Small intestine (tissue), 7 donors: ENCODE data around the gene KIF2A. TPM values are rescaled to one million over a fixed set of nuclear protein-coding genes. Genes with fewer than 3 reads are reported as not detected.

Source experiments
- DNase-seq, 2 donors: peaks; one replicate each; pipeline versions ENCODE4 v3.0.0 to v3.0.0-alpha.2; 2013
- FAIRE-seq: peaks from 2 replicates; lab custom pipeline; 2012; peaks lifted over from hg19 to GRCh38; lab: Jason Lieb, UNC
- H3K27ac ChIP-seq, 3 donors: one replicate each; pipeline ENCODE4 v1.5.1; 2013; ENCODE audit warnings: low read length in 2 of 3, mild to moderate bottlenecking in 2 of 3, control low read depth in 1 of 3, inconsistent platforms in 1 of 3, low read depth in 1 of 3, moderate library complexity in 1 of 3
- H3K27me3 ChIP-seq, 3 donors: one replicate each; pipeline ENCODE4 v1.6.1; 2013; ENCODE audit warnings: low read length in 3 of 3, inconsistent platforms in 1 of 3; ENCODE audit not compliant: control insufficient read depth in 3 of 3, insufficient read depth in 3 of 3
- H3K36me3 ChIP-seq, 3 donors: one replicate each; pipeline ENCODE4 v1.6.1; 2013; ENCODE audit warnings: low read length in 3 of 3, inconsistent platforms in 1 of 3, low read depth in 1 of 3, mild to moderate bottlenecking in 1 of 3, moderate library complexity in 1 of 3; ENCODE audit not compliant: control insufficient read depth in 3 of 3, insufficient read depth in 2 of 3
- H3K4me1 ChIP-seq, 3 donors: one replicate each; pipeline ENCODE4 v1.6.1; 2013; ENCODE audit warnings: low read length in 2 of 3, inconsistent platforms in 1 of 3, low read depth in 1 of 3, mild to moderate bottlenecking in 1 of 3, moderate library complexity in 1 of 3; ENCODE audit not compliant: control insufficient read depth in 3 of 3, insufficient read depth in 2 of 3
- H3K4me3 ChIP-seq, 3 donors: one replicate each; pipeline ENCODE4 v1.5.1; 2013; ENCODE audit warnings: low read length in 3 of 3, control low read depth in 1 of 3, inconsistent platforms in 1 of 3, low read depth in 1 of 3, mild to moderate bottlenecking in 1 of 3, moderate library complexity in 1 of 3
- H3K9me3 ChIP-seq, 2 donors: one replicate each; pipeline ENCODE4 v1.6.1; 2013; ENCODE audit warnings: low read depth in 1 of 2, low read length in 1 of 2; ENCODE audit not compliant: control insufficient read depth in 2 of 2, insufficient read depth in 1 of 2
- WGBS, 3 donors: extraction: QIAGEN DNeasy Blood & Tissue Kit; methylation state at CpG; one replicate each; pipeline ENCODE4 v1.1.7; 2013; 5-methylcytosine and 5-hydroxymethylcytosine counted together
- polyA plus RNA-seq, 4 donors: library from polyadenylated mRNA; stranded (reverse) in 3 of 4; unstranded in 1 of 4; fragments of 200-250 nt in 3 of 4; fragments of 120-200 nt in 1 of 4; gene quantifications; one replicate each; pipeline versions ENCODE4 v1.2.1 to v1.2.3, GENCODE V29; 2013
- donor health status: healthy with polysubstance abuse.
- donor health status: control.
- donor health status: control.
- donor health status: Bipolar disorder and iron deficiency.
- donor health status: healthy.

KIF2A gene
- polyA plus RNA-seq, 4 donors: 10.8 to 34.9 (median 12.9) TPM

DNA sequence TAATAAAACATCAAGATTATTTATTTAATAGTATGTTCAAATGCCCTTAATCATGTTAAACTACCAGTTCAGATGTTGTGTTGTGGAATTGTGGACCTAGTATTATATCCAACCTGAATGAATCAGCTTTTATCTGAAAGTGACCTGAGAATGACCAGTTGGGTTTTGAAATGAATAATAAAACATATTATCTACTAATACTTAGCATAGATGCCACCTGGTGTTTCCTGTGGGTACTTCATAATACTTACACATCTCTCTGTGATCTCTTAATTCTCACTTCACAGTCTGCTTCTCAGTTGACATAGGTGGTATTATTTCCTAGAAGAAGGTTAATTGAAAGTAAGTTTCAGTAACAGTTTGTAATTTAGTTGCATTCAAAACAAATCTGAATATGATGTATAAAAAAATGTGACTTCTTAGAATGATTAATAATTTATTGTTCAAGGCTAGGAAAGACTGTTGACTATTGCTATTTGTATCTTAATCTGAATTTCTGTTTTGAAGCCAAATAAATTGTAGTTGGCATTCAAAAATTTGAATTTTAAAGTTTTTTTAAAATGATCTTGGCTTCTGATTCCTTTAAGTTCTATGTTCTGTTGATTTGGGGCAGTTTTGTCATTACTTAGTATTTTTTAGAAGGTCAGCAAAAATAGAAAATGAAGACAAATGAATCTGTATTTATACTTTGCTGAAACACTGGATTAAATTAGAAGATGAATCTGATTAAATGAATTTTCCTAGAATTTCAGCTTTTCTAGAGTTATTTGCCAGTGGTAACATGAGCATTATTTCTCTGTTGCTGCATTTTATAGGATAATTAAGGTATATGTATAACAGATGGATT is 48.2 kb downstream of the KIF2A start:
- FAIRE-seq (peak; percentile 55), DNase-seq (peak; percentile 70 to 75)
- Histone ChIP-seq H3K27ac (no peak overlapping the region), H3K4me1 (no peaks in the 10 kb centered on the region), H3K36me3 (peaks cover 0 to 29% (median 2%) of the 10 kb centered on the region in 3 donors), H3K9me3 (no peaks in the 10 kb centered on the region), H3K4me3 (no peak overlapping the region), H3K27me3 (no peaks in the 10 kb centered on the region)

DNA sequence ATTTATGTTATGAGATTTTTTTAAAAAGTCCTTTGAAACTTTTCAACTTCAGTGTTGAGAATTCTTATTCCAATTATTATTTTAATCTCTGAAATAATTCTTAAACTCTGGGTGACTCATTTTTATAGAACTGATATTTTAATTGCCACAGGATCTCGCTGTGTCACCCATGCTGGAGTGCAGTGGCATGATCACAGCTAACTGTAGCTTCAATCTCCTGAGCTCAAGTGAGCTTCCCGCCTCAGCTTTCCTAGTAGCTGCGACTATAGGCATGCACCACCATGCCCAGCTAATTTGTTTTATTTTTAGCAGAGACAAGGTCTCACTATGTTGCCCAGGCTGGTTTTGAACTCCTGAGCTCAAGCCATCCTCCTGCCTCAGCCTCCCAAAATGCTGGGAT is 56.7 kb downstream of the KIF2A start:
- Histone ChIP-seq H3K9me3 (no peaks in the 10 kb centered on the region), H3K27ac (no peak overlapping the region), H3K4me3 (no peak overlapping the region), H3K27me3 (no peaks in the 10 kb centered on the region), H3K4me1 (no peaks in the 10 kb centered on the region), H3K36me3 (peaks cover 0 to 31% (median 4%) of the 10 kb centered on the region in 3 donors)
- 97 to 99% (median 98%) methylated on average over 3 of the region's 3 CpGs for WGBS, 3 donors
- FAIRE-seq (no peak), DNase-seq (no peak)

DNA sequence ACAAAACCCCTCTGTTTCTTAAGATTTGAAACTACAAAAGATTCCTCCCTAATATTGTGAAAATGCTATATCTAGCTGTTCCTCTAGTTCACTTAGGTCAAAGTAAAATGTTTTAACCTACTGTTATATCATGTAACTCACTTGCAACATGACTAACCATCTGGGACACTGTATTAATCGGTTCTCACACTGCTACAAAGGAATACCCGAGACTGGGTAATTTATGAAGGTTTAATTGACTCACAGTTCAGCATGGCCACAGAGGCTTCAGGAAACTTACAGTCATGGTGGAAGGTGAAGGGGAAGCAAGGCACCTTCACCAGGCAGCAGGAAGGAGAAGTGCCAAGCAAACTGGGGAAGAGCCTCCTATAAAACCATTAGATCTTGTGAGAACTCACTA is 63.0 kb downstream of the KIF2A start:
- DNase-seq: no peak
- no peak for FAIRE-seq
- H3K4me3 ChIP-seq: no peak overlapping the region
- H3K4me1 ChIP-seq: no peaks in the 10 kb centered on the region
- no peak overlapping the region for H3K27ac ChIP-seq
- H3K27me3 ChIP-seq: no peaks in the 10 kb centered on the region
- 83 to 94% (median 93%) methylated on average over 2 of the region's 2 CpGs for WGBS, 3 donors
- H3K36me3 ChIP-seq: peaks cover 0 to 28% (median 4%) of the 10 kb centered on the region in 3 donors
- H3K9me3 ChIP-seq: no peaks in the 10 kb centered on the region

DNA sequence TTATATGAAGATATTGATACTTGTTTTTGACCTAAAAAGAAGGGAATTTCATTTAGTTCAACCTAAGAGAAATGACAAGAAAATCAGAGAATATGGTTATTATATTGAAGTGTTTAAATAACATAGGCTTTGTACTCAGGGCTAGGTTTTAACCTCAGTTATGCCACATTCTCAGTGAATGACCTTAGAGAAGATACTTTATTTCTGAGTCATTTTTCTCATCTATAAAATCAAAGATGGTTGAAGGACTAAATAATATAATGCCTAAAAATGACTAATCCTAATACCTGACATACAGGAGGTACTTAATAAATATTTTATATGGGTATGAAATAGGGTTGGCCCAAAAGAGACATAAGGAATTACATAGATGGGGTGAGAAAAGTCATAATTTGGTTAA is 65.4 kb downstream of the KIF2A start:
- Histone ChIP-seq H3K4me3 (no peak overlapping the region), H3K9me3 (no peaks in the 10 kb centered on the region), H3K36me3 (peaks cover 2 to 26% (median 3%) of the 10 kb centered on the region in 3 donors), H3K27ac (no peak overlapping the region), H3K4me1 (no peaks in the 10 kb centered on the region), H3K27me3 (no peaks in the 10 kb centered on the region)
- peak; percentile 5 for FAIRE-seq
- no peak for DNase-seq

DNA sequence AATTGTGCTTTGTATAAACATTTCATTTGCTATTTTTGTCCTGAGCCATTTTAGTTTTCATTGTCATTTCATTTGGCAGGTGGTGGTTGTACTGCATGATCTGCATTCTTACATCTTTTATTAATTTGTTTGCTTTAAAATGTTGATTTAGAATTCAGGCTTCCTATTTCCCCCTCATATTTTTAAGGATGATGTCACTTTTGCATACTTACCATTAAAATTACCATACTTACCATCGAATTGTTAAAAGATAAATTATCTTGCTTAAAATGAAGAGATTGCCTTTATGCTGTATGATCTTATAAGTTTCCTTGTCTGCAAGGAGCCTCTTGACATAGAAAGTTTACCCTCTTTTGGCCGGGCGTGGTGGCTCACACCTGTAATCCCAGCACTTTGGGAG is 66.6 kb downstream of the KIF2A start:
- WGBS, 3 donors: 96 to 99% (median 98%) methylated on average over 3 of the region's 3 CpGs
- DNase-seq (no peak), FAIRE-seq (no peak)
- H3K4me1 ChIP-seq: no peaks in the 10 kb centered on the region
- no peaks in the 10 kb centered on the region for H3K27me3 ChIP-seq
- no peak overlapping the region for H3K4me3 ChIP-seq
- H3K27ac ChIP-seq: no peak overlapping the region
- peaks cover 2 to 25% (median 7%) of the 10 kb centered on the region in 3 donors for H3K36me3 ChIP-seq
- no peaks in the 10 kb centered on the region for H3K9me3 ChIP-seq

DNA sequence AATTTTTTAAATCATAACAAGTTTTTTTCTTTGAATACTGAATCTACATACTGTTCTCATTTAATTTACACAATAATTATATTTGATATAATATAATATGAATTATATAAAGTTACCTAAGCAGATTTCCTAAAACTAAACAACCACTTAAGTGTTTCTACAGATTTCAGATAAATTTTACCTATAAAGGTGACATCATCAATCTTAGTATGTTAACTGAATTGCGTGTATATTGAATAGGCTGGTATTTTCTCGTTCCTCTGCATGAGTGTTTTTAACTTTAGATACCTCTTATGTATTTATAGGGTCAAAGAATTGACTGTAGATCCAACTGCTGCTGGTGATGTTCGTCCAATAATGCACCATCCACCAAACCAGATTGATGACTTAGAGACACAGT is 67.4 kb downstream of the KIF2A start:
- H3K36me3 ChIP-seq: peaks cover 2 to 24% (median 7%) of the 10 kb centered on the region in 3 donors
- FAIRE-seq (peak; percentile 82), DNase-seq (no peak)
- H3K4me1 ChIP-seq: no peaks in the 10 kb centered on the region
- WGBS, 3 donors: 96 to 100% (median 99%) methylated on average over 3 of the region's 3 CpGs
- H3K4me3 ChIP-seq: no peak overlapping the region
- H3K27ac ChIP-seq: no peak overlapping the region
- H3K9me3 ChIP-seq: no peaks in the 10 kb centered on the region
- no peaks in the 10 kb centered on the region for H3K27me3 ChIP-seq

DNA sequence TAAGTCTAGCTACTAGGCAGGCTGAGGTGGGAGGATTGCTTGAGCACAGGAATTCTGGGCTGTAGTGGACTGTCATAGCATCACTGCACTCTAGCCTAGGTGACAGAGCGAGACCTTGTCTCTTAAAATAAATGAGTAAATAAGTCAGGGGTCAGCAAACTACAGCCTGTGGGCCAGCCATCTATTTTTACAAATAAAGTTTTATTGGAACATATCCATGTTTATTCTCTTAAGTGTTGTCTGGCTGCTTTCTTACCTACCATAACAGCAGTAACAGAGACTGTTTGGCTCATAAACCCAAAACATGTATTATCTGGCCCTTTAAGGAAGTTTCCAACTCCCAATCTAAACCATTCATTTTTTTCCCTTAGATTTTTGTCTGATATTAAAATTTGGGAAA is 68.1 kb downstream of the KIF2A start:
- H3K9me3 ChIP-seq: no peaks in the 10 kb centered on the region
- H3K4me3 ChIP-seq: no peak overlapping the region
- H3K27ac ChIP-seq: no peak overlapping the region
- FAIRE-seq: no peak
- H3K27me3 ChIP-seq: no peaks in the 10 kb centered on the region
- H3K4me1 ChIP-seq: no peaks in the 10 kb centered on the region
- no peak for DNase-seq
- 98 to 100% (median 100%) methylated on average over 1 of the region's 1 CpG for WGBS, 3 donors
- peaks cover 2 to 27% (median 9%) of the 10 kb centered on the region in 3 donors for H3K36me3 ChIP-seq

DNA sequence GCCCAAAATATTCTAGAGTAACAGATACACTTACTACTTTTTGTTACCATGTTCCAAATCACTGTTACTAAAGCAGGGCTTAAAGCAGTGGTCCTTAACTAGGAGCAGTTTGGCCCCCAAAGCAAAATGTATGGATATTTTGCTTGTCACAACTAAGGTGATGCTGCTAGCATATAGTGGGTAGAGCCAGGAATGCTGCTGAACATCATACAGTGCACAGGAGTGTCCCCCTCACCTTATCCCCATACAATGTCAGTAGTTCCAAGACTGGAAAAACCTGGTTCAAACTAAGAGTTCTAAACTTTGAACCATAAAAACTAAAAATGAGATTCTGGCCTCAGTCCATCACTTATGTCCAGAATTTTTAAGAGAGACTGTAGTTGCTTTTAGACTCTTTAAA is 69.6 kb downstream of the KIF2A start:
- peaks cover 6 to 31% (median 11%) of the 10 kb centered on the region in 3 donors for H3K36me3 ChIP-seq
- DNase-seq (no peak), FAIRE-seq (no peak)
- no peaks in the 10 kb centered on the region for H3K27me3 ChIP-seq
- no peaks in the 10 kb centered on the region for H3K9me3 ChIP-seq
- H3K4me1 ChIP-seq: no peaks in the 10 kb centered on the region
- H3K4me3 ChIP-seq: no peak overlapping the region
- H3K27ac ChIP-seq: no peak overlapping the region

DNA sequence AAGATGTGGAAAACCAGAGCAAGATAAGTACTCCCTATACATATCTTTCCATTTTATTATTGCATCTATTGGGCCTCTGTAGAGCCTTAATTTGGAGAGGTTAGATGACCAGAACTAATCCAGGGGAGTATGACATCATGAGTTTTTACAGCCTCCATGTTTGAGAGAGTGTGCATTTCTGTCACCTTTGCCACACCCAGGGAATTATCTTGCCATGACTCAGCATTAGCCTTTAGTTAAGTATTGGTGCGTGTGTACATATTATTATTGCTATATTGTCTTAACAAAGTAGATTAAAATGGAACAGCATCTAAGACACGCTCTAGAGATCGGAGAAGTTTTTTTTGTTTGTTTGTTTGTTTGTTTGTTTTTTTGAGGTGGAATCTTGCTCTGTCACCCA is 70.1 kb downstream of the KIF2A start:
- DNase-seq (peak; percentile 63 to 84), FAIRE-seq (no peak)
- Histone ChIP-seq H3K36me3 (peaks cover 8 to 29% (median 11%) of the 10 kb centered on the region in 3 donors), H3K4me1 (no peaks in the 10 kb centered on the region), H3K27me3 (no peaks in the 10 kb centered on the region), H3K9me3 (no peaks in the 10 kb centered on the region), H3K27ac (no peak overlapping the region), H3K4me3 (no peak overlapping the region)
- WGBS, 3 donors: 26 to 72% (median 62%) methylated on average over 3 of the region's 3 CpGs
